ENCODE measurements around the gene ACADL. TPM values are rescaled to one million over a fixed set of nuclear protein-coding genes. Genes with fewer than 3 reads are reported as not detected.
"Not testable (repeated sequence)": the region's sequence is repeated elsewhere in the genome, so short reads cannot be mapped to it uniquely, and the experiment has no call there.

The ACADL gene
- total and polyA plus RNA-seq, 9 donors = 4.5 to 39.0 (median 10.5) TPM

- no peak overlapping the region for H3K4me3 ChIP-seq
- no peaks in the 10 kb centered on the region for H3K27me3 ChIP-seq
- WGBS, 3 donors = 19 to 37% (median 32%) methylated on average over 1 of the region's 1 CpG
- no peak for DNase-seq
- TF ChIP-seq EP300 (IDR thresholded peaks at IDR 0.05) (no peak), CTCF (IDR thresholded peaks at IDR 0.05) (no peak), POLR2A (IDR thresholded peaks at IDR 0.05) (no peak)
- H3K9me3 ChIP-seq = no peaks in the 10 kb centered on the region
- no peaks in the 10 kb centered on the region for H3K4me1 ChIP-seq (ENCODE audit: insufficient read depth)
- intact Hi-C loops (cut with DNase I) = loop anchor here in 1 of 4 donors (10.0 kb wide), 1 partner anchor 185 kb away; the partner anchor contains the start of gene RPE
- no peaks in the 10 kb centered on the region for H3K36me3 ChIP-seq
- no peak overlapping the region for H3K27ac ChIP-seq
Observed at GRCh38 chr2:210189452-210190138, 35.7 kb downstream of the ACADL start.

- TF ChIP-seq EP300 (IDR thresholded peaks at IDR 0.05) (no peak), CTCF (IDR thresholded peaks at IDR 0.05) (no peak), POLR2A (IDR thresholded peaks at IDR 0.05) (no peak)
- no peak overlapping the region for H3K4me3 ChIP-seq
- no peak overlapping the region for H3K27ac ChIP-seq
- WGBS, 3 donors = 75 to 79% (median 76%) methylated on average over 2 of the region's 2 CpGs
- intact Hi-C loops (cut with DNase I) = no loop called here
- no peaks in the 10 kb centered on the region for H3K36me3 ChIP-seq
- DNase-seq = no peak
- H3K4me1 ChIP-seq (ENCODE audit: insufficient read depth) = no peaks in the 10 kb centered on the region
- H3K27me3 ChIP-seq = no peaks in the 10 kb centered on the region
- no peaks in the 10 kb centered on the region for H3K9me3 ChIP-seq
Observed at GRCh38 chr2:210188755-210189154, 36.5 kb downstream of the ACADL start.

DNA sequence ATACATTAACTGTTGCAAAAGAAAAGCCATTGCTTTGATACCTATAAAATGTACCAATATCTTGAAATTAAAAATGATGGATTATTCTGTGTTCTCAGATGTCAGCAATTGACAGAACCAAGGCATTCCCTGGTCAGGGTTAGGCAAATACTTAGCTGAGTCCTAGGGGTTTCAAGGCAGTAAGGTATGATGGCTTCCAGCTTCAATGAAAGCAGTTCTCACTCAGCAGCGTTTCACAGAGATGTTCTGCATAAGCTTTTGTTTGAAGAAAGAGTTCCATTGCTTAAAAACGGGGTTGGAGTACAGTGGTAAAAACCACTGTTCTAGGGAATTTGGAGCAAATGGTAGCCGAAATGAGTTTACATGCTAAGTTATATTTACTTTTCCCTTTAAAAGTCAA, 37.1 kb downstream of the ACADL start:
- no peaks in the 10 kb centered on the region for H3K4me1 ChIP-seq (ENCODE audit: insufficient read depth)
- no peaks in the 10 kb centered on the region for H3K27me3 ChIP-seq
- no peaks in the 10 kb centered on the region for H3K9me3 ChIP-seq
- H3K36me3 ChIP-seq = no peaks in the 10 kb centered on the region
- no peak for TF ChIP-seq POLR2A (IDR thresholded peaks at IDR 0.05)
- TF ChIP-seq CTCF (IDR thresholded peaks at IDR 0.05) = no peak
- no peak for TF ChIP-seq EP300 (IDR thresholded peaks at IDR 0.05)
- intact Hi-C loops (cut with DNase I) = no loop called here
- DNase-seq = no peak
- no peak overlapping the region for H3K4me3 ChIP-seq
- no peak overlapping the region for H3K27ac ChIP-seq
- 78 to 85% (median 85%) methylated on average over 3 of the region's 3 CpGs for WGBS, 3 donors

GRCh38 chr2:210183936-210184335, 41.3 kb downstream of the ACADL start:
- H3K4me1 ChIP-seq (ENCODE audit: insufficient read depth); DNase-seq; intact Hi-C loops (cut with DNase I); H3K36me3 ChIP-seq; H3K27ac ChIP-seq; H3K4me3 ChIP-seq; H3K9me3 ChIP-seq; H3K27me3 ChIP-seq: not testable (repeated sequence)
- 96 to 98% (median 97%) methylated on average over 1 of the region's 1 CpG for WGBS, 3 donors

- intact Hi-C loops (cut with DNase I); H3K27ac ChIP-seq; H3K9me3 ChIP-seq; DNase-seq; H3K36me3 ChIP-seq; H3K4me3 ChIP-seq; H3K4me1 ChIP-seq (ENCODE audit: insufficient read depth); H3K27me3 ChIP-seq: not testable (repeated sequence)
- WGBS, 3 donors = 59 to 69% (median 62%) methylated on average over 12 of the region's 12 CpGs
Observed at GRCh38 chr2:210181606-210182088, 43.6 kb downstream of the ACADL start.

- H3K4me1 ChIP-seq (ENCODE audit: insufficient read depth); intact Hi-C loops (cut with DNase I); H3K36me3 ChIP-seq; H3K4me3 ChIP-seq; H3K9me3 ChIP-seq; DNase-seq; H3K27ac ChIP-seq; H3K27me3 ChIP-seq: not testable (repeated sequence)
- WGBS, 3 donors = 50 to 78% (median 64%) methylated on average over 3 of the region's 3 CpGs
Observed at GRCh38 chr2:210181033-210181605, 44.1 kb downstream of the ACADL start.

Data from ovary (tissue), 9 donors.